ENCODE measurements around the gene SGTA.
"Not testable (repeated sequence)": the region's sequence is repeated elsewhere in the genome, so short reads cannot be mapped to it uniquely, and the experiment has no call there.

Gene SGTA

GRCh38 chr19:2722541-2723344 lies 60.3 kb downstream of the SGTA start:
- DNase-seq, result no peak

GRCh38 chr19:2721570-2722540 lies 61.2 kb downstream of the SGTA start:
- no peak for DNase-seq

- no peak for DNase-seq
Measured at GRCh38 chr19:2720777-2721569, 62.1 kb downstream of the SGTA start, which contains the start of gene DIRAS1. Gene DIRAS1 (minus strand): TSS chr19:2721372. CDS start chr19:2717806, 3,566 bp downstream.

- DNase-seq, result peak; percentile 10
Measured at GRCh38 chr19:2719920-2720776, 62.9 kb downstream of the SGTA start.

GRCh38 chr19:2719232-2719735 lies 63.8 kb downstream of the SGTA start:
- no peak for DNase-seq

DNA sequence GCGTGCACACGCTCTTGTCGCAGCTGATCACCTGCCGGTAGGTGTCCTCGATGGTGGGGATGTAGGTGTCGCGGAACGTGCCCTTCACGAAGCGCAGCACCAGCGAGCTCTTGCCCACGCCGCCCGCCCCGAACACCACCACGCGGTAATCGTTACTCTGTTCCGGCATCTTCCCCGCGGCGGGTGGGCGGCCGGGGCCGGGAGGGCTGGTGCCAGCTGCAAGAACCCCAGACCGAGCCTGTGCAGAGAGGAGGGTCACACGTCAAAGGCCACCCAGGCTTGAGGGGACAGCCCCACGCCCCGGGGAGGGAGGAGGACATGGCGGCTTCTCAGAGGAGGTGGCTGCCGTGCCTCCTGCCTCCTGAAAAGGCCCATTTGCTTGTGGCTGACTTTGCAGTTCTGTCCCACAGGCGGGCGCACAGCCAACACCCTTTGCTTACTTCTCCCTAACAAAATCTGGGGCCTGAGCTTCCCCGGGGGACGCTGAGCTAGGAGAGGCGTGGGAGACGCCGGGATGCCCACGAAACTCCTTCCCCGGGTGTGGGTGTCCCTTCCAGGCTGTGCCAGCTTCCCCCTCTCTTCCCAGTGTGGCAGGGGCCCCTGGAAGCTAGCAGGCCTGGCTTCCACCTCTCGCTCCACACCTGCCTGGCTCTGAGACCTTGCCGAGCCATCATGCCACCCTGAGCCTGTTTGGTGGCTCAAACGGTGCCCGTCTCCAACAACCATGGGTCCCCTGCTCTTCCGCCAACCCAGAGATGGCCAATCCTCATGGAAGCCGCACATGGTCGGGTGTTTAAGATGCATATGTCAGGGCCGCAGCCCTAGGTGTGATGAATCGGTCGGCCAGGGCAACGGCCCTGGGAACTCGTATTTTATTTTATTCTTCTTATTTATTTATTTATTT lies 65.2 kb downstream of the SGTA start:
- no peak for DNase-seq

DNA sequence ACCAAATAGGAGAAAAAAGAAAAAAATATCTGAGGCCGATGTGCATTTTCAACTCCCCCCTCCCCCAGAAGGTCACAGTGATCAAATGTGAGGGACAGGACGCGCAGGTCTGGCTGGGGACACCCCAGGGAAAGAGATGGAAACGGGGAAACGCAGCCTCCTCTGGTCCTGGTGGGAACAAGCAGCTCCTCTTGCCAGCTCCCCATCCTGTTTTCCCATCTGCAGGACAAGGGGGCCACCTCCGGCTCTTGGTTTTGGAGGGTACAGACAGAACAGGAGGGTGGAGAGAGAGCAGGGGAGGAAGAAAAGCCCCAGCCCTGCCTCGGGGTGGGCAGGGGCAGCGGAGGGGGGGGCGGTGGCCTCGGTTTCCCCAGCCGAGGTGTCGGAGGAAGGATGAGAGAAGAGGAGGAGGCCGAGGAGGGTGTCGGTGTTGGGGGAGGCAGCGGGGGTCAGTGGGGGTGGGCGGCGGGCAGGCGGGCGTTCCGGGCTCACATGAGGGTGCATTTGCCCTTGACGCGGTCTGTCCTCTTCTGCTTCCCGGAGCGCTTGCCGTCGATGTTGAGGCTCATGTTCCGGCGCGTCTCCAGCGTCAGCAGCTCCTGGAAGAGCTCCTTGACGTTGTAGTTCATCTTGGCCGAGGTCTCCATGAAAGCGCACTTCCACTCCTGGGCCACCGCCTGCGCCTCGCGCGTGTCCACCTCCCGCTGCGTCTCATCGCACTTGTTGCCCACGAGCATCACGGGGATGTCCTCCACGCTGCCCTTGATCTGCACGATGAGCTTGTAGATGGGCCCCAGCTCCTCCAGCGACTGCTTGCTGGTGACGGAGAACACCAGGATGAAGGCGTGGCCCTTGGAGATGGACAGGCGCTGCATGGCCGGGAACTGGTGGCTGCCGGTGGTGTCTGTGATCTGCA lies 66.1 kb downstream of the SGTA start:
- DNase-seq, result no peak

- DNase-seq, result no peak
Measured at GRCh38 chr19:2716275-2716650, 66.8 kb downstream of the SGTA start.

- DNase-seq, result no peak
Measured at GRCh38 chr19:2715470-2716274, 67.4 kb downstream of the SGTA start.

DNA sequence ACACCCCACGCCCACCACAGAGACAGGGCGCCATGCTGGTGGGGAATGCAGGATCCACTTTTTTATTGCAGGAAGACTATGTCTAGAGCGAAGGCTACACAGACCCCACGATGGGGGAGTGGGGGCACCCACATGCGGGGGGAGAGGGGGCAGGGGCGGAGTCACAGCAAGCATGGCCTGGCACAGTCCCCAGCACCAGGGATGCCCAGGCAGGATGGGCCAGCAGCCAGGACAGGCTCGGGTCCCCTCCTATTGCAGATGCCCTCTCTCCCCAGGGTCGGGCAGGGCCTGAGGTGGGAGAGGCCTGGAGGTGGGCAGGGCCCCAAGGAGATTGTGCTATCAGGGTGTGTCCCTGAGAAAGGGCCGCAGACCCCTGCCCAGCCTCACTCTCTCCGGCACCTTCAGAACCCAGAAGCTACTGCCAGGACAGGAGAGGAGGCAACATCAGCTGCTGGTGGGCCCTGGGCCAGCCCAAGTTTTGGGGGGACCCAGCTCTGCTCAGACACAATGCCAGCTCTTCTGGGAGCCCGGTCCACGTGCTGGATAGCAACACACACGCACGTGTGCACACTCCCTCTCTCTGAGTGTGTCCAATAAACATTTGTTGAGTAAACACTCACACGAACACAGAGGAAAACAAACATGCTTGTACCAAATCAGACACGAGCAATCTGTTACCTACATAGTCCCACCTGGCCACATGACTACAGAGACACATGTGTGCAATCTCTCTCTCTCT lies 68.4 kb downstream of the SGTA start:
- no peak for DNase-seq

GRCh38 chr19:2714102-2714501 lies 69.0 kb downstream of the SGTA start:
- DNase-seq, result not testable (repeated sequence)

DNA sequence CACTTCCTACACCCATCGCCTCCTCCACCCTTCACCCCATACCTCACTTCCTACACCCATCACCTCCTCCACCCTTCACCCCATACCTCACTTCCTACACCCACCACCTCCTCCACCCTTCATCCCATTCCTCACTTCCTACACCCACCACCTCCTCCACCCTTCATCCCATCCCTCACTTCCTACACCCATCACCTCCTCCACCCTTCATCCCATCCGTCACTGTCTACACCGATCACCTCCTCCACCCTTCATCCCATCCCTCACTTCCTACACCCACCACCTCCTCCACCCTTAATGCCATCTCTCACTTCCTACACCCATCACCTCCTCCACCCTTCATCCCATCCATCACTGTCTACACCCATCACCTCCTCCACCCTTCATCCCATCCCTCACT lies 69.9 kb downstream of the SGTA start:
- DNase-seq, result not testable (repeated sequence)

DNA sequence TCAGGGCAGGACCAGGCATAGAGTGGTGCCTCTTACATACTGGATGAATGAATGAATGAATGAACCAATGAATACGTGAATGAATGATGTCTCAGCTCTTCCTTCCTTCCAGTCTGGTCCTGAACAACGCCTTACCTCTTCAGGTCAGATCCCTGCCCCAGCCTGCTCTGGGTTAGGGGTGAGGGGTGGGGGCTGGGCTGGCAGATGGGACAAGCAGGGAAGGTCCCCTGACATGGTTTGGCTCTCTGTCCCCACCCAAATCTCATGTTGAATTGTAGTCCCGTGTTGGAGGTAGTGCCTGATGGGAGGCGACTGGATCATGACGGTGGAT lies 71.2 kb downstream of the SGTA start:
- no peak for DNase-seq

- no peak for DNase-seq
Measured at GRCh38 chr19:2711172-2711874, 71.8 kb downstream of the SGTA start.

- DNase-seq, result no peak
Measured at GRCh38 chr19:2706251-2706650, 76.8 kb downstream of the SGTA start.

Measured in NCI-H446 treated with DMSO at 0.1 percent for 48 hours (cell line).